ENCODE measurements around the gene KCNMB1. TPM values are rescaled to one million over a fixed set of nuclear protein-coding genes. Genes with fewer than 3 reads are reported as not detected.

Gene KCNMB1
- total RNA-seq, 1 donor from 2014 or later = not detected

GRCh38 chr5:170347022-170347567 lies 42.1 kb downstream of the KCNMB1 start:
- peaks cover 15% of the 10 kb centered on the region for H3K27me3 ChIP-seq
- no peak overlapping the region for H3K27ac ChIP-seq
- no peak overlapping the region for H3K4me2 ChIP-seq
- H2AFZ ChIP-seq (replicated peaks) = no peak overlapping the region
- no peaks in the 10 kb centered on the region for H3F3A ChIP-seq (ENCODE audit: low read depth)
- H3K4me1 ChIP-seq = peaks cover 15% of the 10 kb centered on the region
- H3K9me3 ChIP-seq (ENCODE audit: low read depth) = no peaks in the 10 kb centered on the region
- no peak overlapping the region for H3K4me3 ChIP-seq
- no peaks in the 10 kb centered on the region for H3K36me3 ChIP-seq
- H3K27ac Mint-ChIP-seq = no peak overlapping the region
- peaks cover 6% of the 10 kb centered on the region for H3K36me3 Mint-ChIP-seq
- DNase-seq (ENCODE audit: low spot score) = no peak
- H3K79me2 ChIP-seq (ENCODE audit: low read depth) = no peaks in the 10 kb centered on the region
- no peaks in the 10 kb centered on the region for H4K20me1 ChIP-seq (ENCODE audit: low read depth)
- H3K4me3 Mint-ChIP-seq = no peak overlapping the region
- peaks cover 26% of the 10 kb centered on the region for H3K9me3 Mint-ChIP-seq
- H3K27me3 Mint-ChIP-seq (ENCODE audit: insufficient read depth, low read depth) = peaks cover 7% of the 10 kb centered on the region
- H3K9ac ChIP-seq = no peak overlapping the region
- peaks cover 26% of the 10 kb centered on the region for H3K4me1 Mint-ChIP-seq
- TF ChIP-seq EZH2phosphoT487 (IDR thresholded peaks at IDR 0.05) (no peak), EZH2 (IDR thresholded peaks at IDR 0.05) (no peak)
- TF ChIP-seq, protein P1, sequence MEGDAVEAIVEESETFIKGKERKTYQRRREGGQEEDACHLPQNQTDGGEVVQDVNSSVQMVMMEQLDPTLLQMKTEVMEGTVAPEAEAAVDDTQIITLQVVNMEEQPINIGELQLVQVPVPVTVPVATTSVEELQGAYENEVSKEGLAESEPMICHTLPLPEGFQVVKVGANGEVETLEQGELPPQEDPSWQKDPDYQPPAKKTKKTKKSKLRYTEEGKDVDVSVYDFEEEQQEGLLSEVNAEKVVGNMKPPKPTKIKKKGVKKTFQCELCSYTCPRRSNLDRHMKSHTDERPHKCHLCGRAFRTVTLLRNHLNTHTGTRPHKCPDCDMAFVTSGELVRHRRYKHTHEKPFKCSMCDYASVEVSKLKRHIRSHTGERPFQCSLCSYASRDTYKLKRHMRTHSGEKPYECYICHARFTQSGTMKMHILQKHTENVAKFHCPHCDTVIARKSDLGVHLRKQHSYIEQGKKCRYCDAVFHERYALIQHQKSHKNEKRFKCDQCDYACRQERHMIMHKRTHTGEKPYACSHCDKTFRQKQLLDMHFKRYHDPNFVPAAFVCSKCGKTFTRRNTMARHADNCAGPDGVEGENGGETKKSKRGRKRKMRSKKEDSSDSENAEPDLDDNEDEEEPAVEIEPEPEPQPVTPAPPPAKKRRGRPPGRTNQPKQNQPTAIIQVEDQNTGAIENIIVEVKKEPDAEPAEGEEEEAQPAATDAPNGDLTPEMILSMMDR (IDR thresholded peaks at IDR 0.05) = no peak

DNA sequence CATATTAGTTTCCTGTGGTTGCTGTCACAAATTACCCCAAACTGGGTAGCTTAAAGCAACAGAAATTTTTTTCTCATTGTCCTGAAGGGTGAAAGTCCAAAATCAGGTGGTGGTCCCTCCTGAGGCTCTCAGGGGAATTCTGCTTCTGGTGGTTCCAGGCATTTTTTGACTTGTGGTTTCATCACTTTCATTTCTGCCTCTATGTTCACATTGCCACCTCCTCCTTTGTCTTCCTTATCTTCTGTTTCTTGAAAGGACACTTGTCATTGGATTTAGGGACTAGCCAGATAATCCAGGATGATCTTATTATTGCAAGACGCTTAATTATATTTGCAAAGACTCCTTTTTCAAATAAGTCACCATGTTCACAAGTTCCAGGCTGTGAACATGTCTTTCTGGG lies 43.2 kb downstream of the KCNMB1 start:
- no peaks in the 10 kb centered on the region for H4K20me1 ChIP-seq (ENCODE audit: low read depth)

GRCh38 chr5:170343177-170343576 lies 46.0 kb downstream of the KCNMB1 start:
- Mint-ChIP-seq H3K36me3 (peaks cover 6% of the 10 kb centered on the region), H3K27ac (peak overlapping the region; percentile 40), H3K27me3 (ENCODE audit: insufficient read depth, low read depth) (peaks cover 14% of the 10 kb centered on the region), H3K4me3 (no peak overlapping the region), H3K9me3 (peaks cover 33% of the 10 kb centered on the region), H3K4me1 (peaks cover 32% of the 10 kb centered on the region)
- Histone ChIP-seq H3K36me3 (no peaks in the 10 kb centered on the region), H3K27ac (no peak overlapping the region), H3K4me2 (no peak overlapping the region), H3K27me3 (no peaks in the 10 kb centered on the region), H3F3A (ENCODE audit: low read depth) (peaks cover 4% of the 10 kb centered on the region), H3K4me3 (no peak overlapping the region), H3K9ac (no peak overlapping the region), H3K9me3 (ENCODE audit: low read depth) (no peaks in the 10 kb centered on the region), H3K79me2 (ENCODE audit: low read depth) (no peaks in the 10 kb centered on the region), H2AFZ (replicated peaks) (no peak overlapping the region), H3K4me1 (peaks cover 27% of the 10 kb centered on the region), H4K20me1 (ENCODE audit: low read depth) (no peaks in the 10 kb centered on the region)
- TF ChIP-seq, protein P1 (IDR thresholded peaks at IDR 0.05) = no peak
- TF ChIP-seq EZH2phosphoT487 (IDR thresholded peaks at IDR 0.05) (no peak), EZH2 (IDR thresholded peaks at IDR 0.05) (no peak)
- no peak for DNase-seq (ENCODE audit: low spot score)

More for the DNA sequence above, 43.2 kb downstream of the KCNMB1 start:
- H3K4me1 Mint-ChIP-seq = peaks cover 26% of the 10 kb centered on the region
- no peak overlapping the region for H3K4me3 Mint-ChIP-seq
- H3K4me1 ChIP-seq = peaks cover 15% of the 10 kb centered on the region
- no peak overlapping the region for H3K27ac ChIP-seq
- H3K79me2 ChIP-seq (ENCODE audit: low read depth) = no peaks in the 10 kb centered on the region
- no peak overlapping the region for H3K4me3 ChIP-seq
- no peaks in the 10 kb centered on the region for H3K9me3 ChIP-seq (ENCODE audit: low read depth)
- H2AFZ ChIP-seq (replicated peaks) = no peak overlapping the region
- no peak overlapping the region for H3K9ac ChIP-seq
- H3K9me3 Mint-ChIP-seq = peaks cover 30% of the 10 kb centered on the region
- no peaks in the 10 kb centered on the region for H3K36me3 ChIP-seq
- peaks cover 12% of the 10 kb centered on the region for H3K27me3 Mint-ChIP-seq (ENCODE audit: insufficient read depth, low read depth)
- TF ChIP-seq EZH2phosphoT487 (IDR thresholded peaks at IDR 0.05) (no peak), EZH2 (IDR thresholded peaks at IDR 0.05) (no peak)
- TF ChIP-seq, protein P1 (IDR thresholded peaks at IDR 0.05) = no peak
- H3K27ac Mint-ChIP-seq = no peak overlapping the region
- DNase-seq (ENCODE audit: low spot score) = no peak
- peaks cover 3% of the 10 kb centered on the region for H3K27me3 ChIP-seq
- H3K4me2 ChIP-seq = no peak overlapping the region
- H3K36me3 Mint-ChIP-seq = peaks cover 6% of the 10 kb centered on the region
- no peaks in the 10 kb centered on the region for H3F3A ChIP-seq (ENCODE audit: low read depth)

All from neural progenitor cell (in vitro differentiated cells).